HG03159 (cell line): ENCODE measurements around the gene SIRT7.

ENCODE experiments used
- ATAC-seq: cut with Tn5 transposase; IDR thresholded peaks from one replicate; pipeline ENCODE4 v1.9.1; 2021; ENCODE audit warnings: mild to moderate bottlenecking, moderate library complexity; ENCODE audit not compliant: unreplicated experiment

Gene SIRT7

GRCh38 chr17:81906476-81907218 is 11.3 kb downstream of the SIRT7 start:
- ATAC-seq: no peak

- ATAC-seq: no peak
Observed at GRCh38 chr17:81905993-81906392, 12.0 kb downstream of the SIRT7 start.

GRCh38 chr17:81905424-81905875 is 12.5 kb downstream of the SIRT7 start:
- ATAC-seq: no peak

GRCh38 chr17:81904600-81905423 is 13.2 kb downstream of the SIRT7 start:
- no peak for ATAC-seq

- ATAC-seq: no peak
Observed at GRCh38 chr17:81903896-81904599, 13.9 kb downstream of the SIRT7 start.

GRCh38 chr17:81903415-81903831 is 14.6 kb downstream of the SIRT7 start:
- ATAC-seq: no peak

- ATAC-seq: no peak
Observed at GRCh38 chr17:81902653-81903414, 15.1 kb downstream of the SIRT7 start.

- ATAC-seq: no peak
Observed at GRCh38 chr17:81902023-81902652, 15.8 kb downstream of the SIRT7 start, which contains the start of gene NPB. Gene NPB (plus strand): TSS chr17:81902238. CDS start chr17:81902278, 40 bp downstream.

- ATAC-seq: no peak
Observed at GRCh38 chr17:81901167-81902022, 16.6 kb downstream of the SIRT7 start.

- no peak for ATAC-seq
Observed at GRCh38 chr17:81900181-81900820, 17.7 kb downstream of the SIRT7 start.

GRCh38 chr17:81899514-81900166 is 18.3 kb downstream of the SIRT7 start:
- no peak for ATAC-seq

- ATAC-seq: no peak
Observed at GRCh38 chr17:81898885-81899284, 19.1 kb downstream of the SIRT7 start.

- ATAC-seq: no peak
Observed at GRCh38 chr17:81898029-81898866, 19.7 kb downstream of the SIRT7 start.

- no peak for ATAC-seq
Observed at GRCh38 chr17:81895400-81895799, 22.6 kb downstream of the SIRT7 start.

- no peak for ATAC-seq
Observed at GRCh38 chr17:81891303-81891552, 26.7 kb downstream of the SIRT7 start.

- peak; percentile 11 for ATAC-seq
Observed at GRCh38 chr17:81890447-81891302, 27.3 kb downstream of the SIRT7 start.

GRCh38 chr17:81889602-81890001 is 28.4 kb downstream of the SIRT7 start:
- no peak for ATAC-seq
